Ovary (tissue), 9 donors: ENCODE measurements around the gene PYGB. TPM values are rescaled to one million over a fixed set of nuclear protein-coding genes. Genes with fewer than 3 reads are reported as not detected.

Source experiments
- DNase-seq, 5 donors: peaks; one replicate each; pipeline ENCODE4 v3.0.0-alpha.2; 2019 to 2020
- H3K27ac ChIP-seq, 2 donors: fragments of 200-600 bp; one replicate each; pipeline versions ENCODE4 v1.5.1 to v1.8.0; 2019 to 2022
- H3K27me3 ChIP-seq: fragments of 200-600 bp; one replicate; pipeline ENCODE4 v1.8.0; 2022
- H3K36me3 ChIP-seq: fragments of 200-600 bp; sonication (generic); one replicate; pipeline ENCODE4 v1.5.1; 2019
- H3K4me1 ChIP-seq: one replicate; pipeline ENCODE4 v1.8.1; 2013; ENCODE audit warnings: mild to moderate bottlenecking, moderate library complexity; ENCODE audit not compliant: insufficient read depth
- H3K4me3 ChIP-seq: fragments of 200-600 bp; sonication (generic); one replicate; pipeline ENCODE4 v1.5.1; 2017
- H3K9me3 ChIP-seq, 2 donors: fragments of 200-600 bp in 1 of 2; sonication (generic) in 1 of 2; one replicate each; pipeline versions ENCODE4 v1.5.1 to v1.8.1; 2013 to 2019; ENCODE audit warnings: mild to moderate bottlenecking in 1 of 2, moderate library complexity in 1 of 2
- CTCF ChIP-seq, 3 donors: fragments of 450-650 bp in 2 of 3; fragments of 200-600 bp in 1 of 3; IDR thresholded peaks; one replicate each; pipeline versions ENCODE4 v1.5.1 to v1.8.0; 2016 to 2022; ENCODE audit warnings: antibody characterized with exemption in 3 of 3, mild to moderate bottlenecking in 1 of 3
- EP300 ChIP-seq: sonication (generic); formaldehyde crosslinking; IDR thresholded peaks from one replicate; pipeline ENCODE4 v1.6.1; 2017; ENCODE audit warnings: antibody characterized with exemption
- POLR2A ChIP-seq: fragments of 450-650 bp; IDR thresholded peaks from one replicate; pipeline ENCODE4 v1.6.1; 2017; ENCODE audit warnings: antibody characterized with exemption, mild to moderate bottlenecking, moderate library complexity
- WGBS, 3 donors: extraction: QIAGEN DNeasy Blood & Tissue Kit in 1 of 3; methylation state at CpG; one replicate each; pipeline versions ENCODE4 v1.1.5 to v1.1.7; 2013 to 2017; 5-methylcytosine and 5-hydroxymethylcytosine counted together
- intact Hi-C, 4 donors: fragments of 100-400 bp; cut with DNase I; formaldehyde crosslinking; loops; one replicate each; pipeline versions ENCODE4 v1.11.0 to v1.15.1; 2022 to 2023
- polyA plus RNA-seq, 2 donors: library from polyadenylated mRNA; stranded (reverse); fragments of 200-250 nt in 1 of 2; fragments of 350-450 nt in 1 of 2; fragmentation: Illumina TruSeq in 1 of 2; extraction: RNeasy Lipid Tissue Mini Kit (QIAGEN cat#74804) in 1 of 2; gene quantifications; one replicate each; pipeline ENCODE4 v1.2.3, GENCODE V29; 2013 to 2014
- total RNA-seq, 7 donors: library from RNA; depleted of rRNA in 2 of 7; stranded (reverse); fragments of >200 nt in 2 of 7; fragmentation: NEBNext Ultra II Directional in 3 of 7; extraction: Animal tissue kit (Norgen Biotek cat#: 25700) in 3 of 7; gene quantifications; one replicate each; pipeline versions ENCODE4 v1.1.0 to v1.2.4, GENCODE V29; 2016 to 2023
- donor health status: DM: no; HTN: no; CAD: no; lungs with moderate emphysema.
- donor health status: DM: no; HTN: no; CAD: no.
- donor health status: Bipolar disorder and iron deficiency.
- donor health status: DM: yes; HTN: yes; CAD: no.
- donor health status: DM: no; HTN: no; CAD: no.
- donor health status: DM: yes; HTN: yes; CAD: no.

The PYGB gene
- total and polyA plus RNA-seq, 9 donors: 23.1 to 54.2 (median 38.3) TPM

- TF ChIP-seq CTCF (IDR thresholded peaks at IDR 0.05) (no peak), POLR2A (no peak), EP300 (no peak)
- H3K4me3 ChIP-seq: no peak overlapping the region
- WGBS, 3 donors: 91 to 94% (median 94%) methylated on average over 32 of the region's 32 CpGs
- no peaks in the 10 kb centered on the region for H3K36me3 ChIP-seq
- no peaks in the 10 kb centered on the region for H3K4me1 ChIP-seq
- intact Hi-C loops: no loop called here
- H3K27ac ChIP-seq: no peak overlapping the region
- no peaks in the 10 kb centered on the region for H3K27me3 ChIP-seq
- peak in 4 of 5 donors; percentile 5 to 24 (median 11) for DNase-seq
- no peaks in the 10 kb centered on the region for H3K9me3 ChIP-seq
These were observed 27.3 kb downstream of the PYGB start for GRCh38 chr20:25274891-25275812.

GRCh38 chr20:25275813-25276532, 28.1 kb downstream of the PYGB start:
- intact Hi-C loops: no loop called here
- Histone ChIP-seq H3K4me1 (no peaks in the 10 kb centered on the region), H3K36me3 (no peaks in the 10 kb centered on the region)

GRCh38 chr20:25276533-25277050, 28.7 kb downstream of the PYGB start:
- Histone ChIP-seq H3K4me3 (no peak overlapping the region), H3K36me3 (no peaks in the 10 kb centered on the region), H3K27me3 (no peaks in the 10 kb centered on the region), H3K9me3 (no peaks in the 10 kb centered on the region), H3K27ac (no peak overlapping the region), H3K4me1 (no peaks in the 10 kb centered on the region)
- TF ChIP-seq EP300: no peak
- no peak for TF ChIP-seq CTCF (IDR thresholded peaks at IDR 0.05)
- TF ChIP-seq POLR2A: no peak
- WGBS, 3 donors: 89 to 93% (median 90%) methylated on average over 22 to 24 of the region's 24 CpGs
- intact Hi-C loops: no loop called here
- peak; percentile 6 to 19 (median 12) for DNase-seq

More at GRCh38 chr20:25275813-25276532, 28.1 kb downstream of the PYGB start:
- H3K4me3 ChIP-seq: no peak overlapping the region
- peak in 4 of 5 donors; percentile 5 to 24 (median 10) for DNase-seq
- 93 to 94% (median 93%) methylated on average over 20 of the region's 20 CpGs for WGBS, 3 donors
- no peak overlapping the region for H3K27ac ChIP-seq
- no peaks in the 10 kb centered on the region for H3K9me3 ChIP-seq
- TF ChIP-seq POLR2A (no peak), EP300 (no peak), CTCF (IDR thresholded peaks at IDR 0.05) (no peak)
- no peaks in the 10 kb centered on the region for H3K27me3 ChIP-seq

GRCh38 chr20:25277051-25277801, 29.3 kb downstream of the PYGB start:
- Histone ChIP-seq H3K9me3 (no peaks in the 10 kb centered on the region), H3K27me3 (no peaks in the 10 kb centered on the region), H3K4me3 (no peak overlapping the region), H3K27ac (no peak overlapping the region), H3K36me3 (no peaks in the 10 kb centered on the region), H3K4me1 (no peaks in the 10 kb centered on the region)
- intact Hi-C loops: no loop called here
- DNase-seq: peak; percentile 5 to 36 (median 14)
- no peak for TF ChIP-seq EP300
- no peak for TF ChIP-seq POLR2A
- no peak for TF ChIP-seq CTCF (IDR thresholded peaks at IDR 0.05)
- 75 to 85% (median 81%) methylated on average over 24 of the region's 24 CpGs for WGBS, 3 donors
